ENCODE results near the gene ZNF892.

GRCh38 chr2:95185197-95185596 lies 22.1 kb upstream of the ZNF892 start:
- TF ChIP-seq USF2 (IDR thresholded peaks at IDR 0.05; ENCODE audit: low read depth, low read length): no peak
- no peak for TF ChIP-seq POLR2A (IDR thresholded peaks at IDR 0.05; ENCODE audit: low read depth, low read length)
- TF ChIP-seq CTCF (conservative IDR thresholded peaks at IDR 0.05; ENCODE audit: low read depth, low read length): no peak
- TF ChIP-seq RCOR1 (IDR thresholded peaks at IDR 0.05; ENCODE audit: insufficient replicate concordance, low read length): no peak
- TF ChIP-seq RAD21 (IDR thresholded peaks at IDR 0.05; ENCODE audit: low read length): no peak
- TF ChIP-seq MAFK (IDR thresholded peaks at IDR 0.05; ENCODE audit: low read depth, low read length): no peak
- no peak for TF ChIP-seq CEBPB (IDR thresholded peaks at IDR 0.05; ENCODE audit: low read depth, low read length)
